ENCODE data around the gene QRICH2.

- no peak for TF ChIP-seq EZH2 (IDR thresholded peaks at IDR 0.05; ENCODE audit: borderline replicate concordance, control insufficient read depth, low read depth, low read length)
- TF ChIP-seq, protein P1, sequence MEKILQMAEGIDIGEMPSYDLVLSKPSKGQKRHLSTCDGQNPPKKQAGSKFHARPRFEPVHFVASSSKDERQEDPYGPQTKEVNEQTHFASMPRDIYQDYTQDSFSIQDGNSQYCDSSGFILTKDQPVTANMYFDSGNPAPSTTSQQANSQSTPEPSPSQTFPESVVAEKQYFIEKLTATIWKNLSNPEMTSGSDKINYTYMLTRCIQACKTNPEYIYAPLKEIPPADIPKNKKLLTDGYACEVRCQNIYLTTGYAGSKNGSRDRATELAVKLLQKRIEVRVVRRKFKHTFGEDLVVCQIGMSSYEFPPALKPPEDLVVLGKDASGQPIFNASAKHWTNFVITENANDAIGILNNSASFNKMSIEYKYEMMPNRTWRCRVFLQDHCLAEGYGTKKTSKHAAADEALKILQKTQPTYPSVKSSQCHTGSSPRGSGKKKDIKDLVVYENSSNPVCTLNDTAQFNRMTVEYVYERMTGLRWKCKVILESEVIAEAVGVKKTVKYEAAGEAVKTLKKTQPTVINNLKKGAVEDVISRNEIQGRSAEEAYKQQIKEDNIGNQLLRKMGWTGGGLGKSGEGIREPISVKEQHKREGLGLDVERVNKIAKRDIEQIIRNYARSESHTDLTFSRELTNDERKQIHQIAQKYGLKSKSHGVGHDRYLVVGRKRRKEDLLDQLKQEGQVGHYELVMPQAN (conservative IDR thresholded peaks at IDR 0.05): no peak
Observed at GRCh38 chr17:76341301-76341700, 33.2 kb upstream of the QRICH2 start.
